HG02970 (cell line): Measurements from ENCODE around the gene MYO5C.

Source experiments
- ATAC-seq: cut with Tn5 transposase; IDR thresholded peaks from one replicate; pipeline ENCODE4 v1.9.1; 2021; ENCODE audit warnings: mild to moderate bottlenecking, moderate library complexity, moderate number of reproducible peaks; ENCODE audit not compliant: unreplicated experiment, low FRiP score

The MYO5C gene, protein sequence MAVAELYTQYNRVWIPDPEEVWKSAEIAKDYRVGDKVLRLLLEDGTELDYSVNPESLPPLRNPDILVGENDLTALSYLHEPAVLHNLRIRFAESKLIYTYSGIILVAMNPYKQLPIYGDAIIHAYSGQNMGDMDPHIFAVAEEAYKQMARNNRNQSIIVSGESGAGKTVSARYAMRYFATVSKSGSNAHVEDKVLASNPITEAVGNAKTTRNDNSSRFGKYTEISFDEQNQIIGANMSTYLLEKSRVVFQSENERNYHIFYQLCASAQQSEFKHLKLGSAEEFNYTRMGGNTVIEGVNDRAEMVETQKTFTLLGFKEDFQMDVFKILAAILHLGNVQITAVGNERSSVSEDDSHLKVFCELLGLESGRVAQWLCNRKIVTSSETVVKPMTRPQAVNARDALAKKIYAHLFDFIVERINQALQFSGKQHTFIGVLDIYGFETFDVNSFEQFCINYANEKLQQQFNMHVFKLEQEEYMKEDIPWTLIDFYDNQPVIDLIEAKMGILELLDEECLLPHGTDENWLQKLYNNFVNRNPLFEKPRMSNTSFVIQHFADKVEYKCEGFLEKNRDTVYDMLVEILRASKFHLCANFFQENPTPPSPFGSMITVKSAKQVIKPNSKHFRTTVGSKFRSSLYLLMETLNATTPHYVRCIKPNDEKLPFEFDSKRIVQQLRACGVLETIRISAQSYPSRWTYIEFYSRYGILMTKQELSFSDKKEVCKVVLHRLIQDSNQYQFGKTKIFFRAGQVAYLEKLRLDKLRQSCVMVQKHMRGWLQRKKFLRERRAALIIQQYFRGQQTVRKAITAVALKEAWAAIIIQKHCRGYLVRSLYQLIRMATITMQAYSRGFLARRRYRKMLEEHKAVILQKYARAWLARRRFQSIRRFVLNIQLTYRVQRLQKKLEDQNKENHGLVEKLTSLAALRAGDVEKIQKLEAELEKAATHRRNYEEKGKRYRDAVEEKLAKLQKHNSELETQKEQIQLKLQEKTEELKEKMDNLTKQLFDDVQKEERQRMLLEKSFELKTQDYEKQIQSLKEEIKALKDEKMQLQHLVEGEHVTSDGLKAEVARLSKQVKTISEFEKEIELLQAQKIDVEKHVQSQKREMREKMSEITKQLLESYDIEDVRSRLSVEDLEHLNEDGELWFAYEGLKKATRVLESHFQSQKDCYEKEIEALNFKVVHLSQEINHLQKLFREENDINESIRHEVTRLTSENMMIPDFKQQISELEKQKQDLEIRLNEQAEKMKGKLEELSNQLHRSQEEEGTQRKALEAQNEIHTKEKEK (N-terminal part only)

DNA sequence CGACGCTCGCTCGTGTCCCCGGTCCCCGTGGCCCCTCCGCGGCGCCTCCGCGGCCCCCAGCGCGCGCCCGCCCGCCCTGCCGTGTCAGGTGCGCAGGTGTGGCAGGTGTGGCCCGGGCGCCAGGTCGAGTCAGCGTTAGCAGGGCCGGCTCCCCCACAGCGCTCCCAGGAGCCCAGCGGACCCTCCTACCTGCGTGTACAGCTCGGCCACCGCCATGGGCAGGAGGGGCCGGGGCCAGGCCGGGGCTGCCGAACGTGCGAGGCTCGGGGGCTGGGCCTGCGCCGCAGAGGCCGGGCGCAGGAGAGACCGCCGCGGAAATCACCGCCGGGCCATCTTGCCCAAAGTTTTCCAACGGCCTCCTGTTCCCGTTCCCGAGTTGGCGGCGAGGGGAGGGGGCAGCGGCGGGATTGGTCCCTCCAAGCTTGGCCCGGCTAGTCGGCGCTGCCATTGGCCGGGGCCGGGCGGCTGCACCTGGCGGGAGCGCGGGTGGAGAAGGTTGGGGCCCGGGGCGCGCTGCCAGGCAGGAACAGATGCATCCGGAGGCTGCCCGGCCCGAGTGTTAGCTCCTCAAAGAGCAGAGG, at the start of gene MYO5C:
Gene MYO5C, minus strand, starts transcription at position 384 of the 581 bp plus-strand sequence. Its CDS starts 168 bp downstream, at position 216.
- ATAC-seq, result no peak

DNA sequence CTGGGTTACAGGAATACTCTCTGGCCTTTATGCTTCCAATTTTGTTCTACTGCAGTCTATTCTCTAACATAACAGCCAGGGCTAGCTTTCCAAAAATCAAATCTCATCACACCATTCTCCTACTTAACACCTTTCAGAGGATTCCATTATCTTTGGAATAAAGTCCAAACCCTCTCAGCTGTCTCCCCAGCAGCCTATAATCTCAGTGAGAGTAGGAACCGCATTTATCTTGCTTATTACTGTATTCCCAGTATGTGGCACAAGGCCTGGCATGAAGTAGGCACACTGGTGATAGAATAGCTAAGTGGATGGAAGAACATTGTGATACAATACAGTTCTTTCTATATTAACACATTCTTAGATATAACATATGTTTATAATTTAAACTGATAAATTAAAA, 49.0 kb upstream of the MYO5C start:
- ATAC-seq, result no peak

DNA sequence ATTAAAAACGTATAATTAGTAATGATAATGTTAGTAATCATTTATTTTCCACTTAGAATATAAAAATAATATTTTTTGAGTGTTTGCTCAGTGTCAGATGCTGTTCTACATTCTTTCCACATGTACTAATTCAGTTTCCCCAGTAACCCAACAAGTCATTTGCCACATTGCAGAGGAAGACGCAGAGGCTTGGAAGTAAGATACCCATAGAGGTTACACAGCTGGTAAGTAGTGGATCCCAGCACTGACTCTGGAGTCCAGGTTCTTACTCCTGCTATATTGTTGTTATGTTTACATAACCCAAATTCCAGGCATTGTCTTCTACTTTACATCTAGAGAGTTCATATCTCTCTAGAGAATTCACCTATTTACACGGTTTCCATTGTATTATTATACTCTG, 48.2 kb upstream of the MYO5C start:
- no peak for ATAC-seq

DNA sequence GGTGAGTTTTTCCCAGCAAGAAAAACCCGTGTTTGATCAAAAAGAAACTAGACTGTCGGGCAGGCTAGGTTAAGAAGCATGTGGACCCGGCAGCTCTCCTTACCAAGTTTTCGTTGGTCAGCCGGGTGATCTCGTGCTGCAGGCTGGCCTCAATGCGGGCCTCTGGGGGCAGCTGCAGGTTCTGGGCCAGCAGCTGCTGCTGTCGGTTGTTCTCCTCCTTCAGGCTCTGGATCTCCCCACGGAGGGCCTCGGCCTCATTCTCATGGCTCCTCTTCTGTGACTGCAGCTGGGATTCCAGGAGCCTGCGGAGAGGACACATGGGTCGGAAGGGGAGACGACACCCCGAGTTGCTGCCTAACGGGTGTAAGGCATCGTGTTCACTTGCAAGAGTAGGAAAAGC, 44.5 kb upstream of the MYO5C start:
- ATAC-seq, result no peak

DNA sequence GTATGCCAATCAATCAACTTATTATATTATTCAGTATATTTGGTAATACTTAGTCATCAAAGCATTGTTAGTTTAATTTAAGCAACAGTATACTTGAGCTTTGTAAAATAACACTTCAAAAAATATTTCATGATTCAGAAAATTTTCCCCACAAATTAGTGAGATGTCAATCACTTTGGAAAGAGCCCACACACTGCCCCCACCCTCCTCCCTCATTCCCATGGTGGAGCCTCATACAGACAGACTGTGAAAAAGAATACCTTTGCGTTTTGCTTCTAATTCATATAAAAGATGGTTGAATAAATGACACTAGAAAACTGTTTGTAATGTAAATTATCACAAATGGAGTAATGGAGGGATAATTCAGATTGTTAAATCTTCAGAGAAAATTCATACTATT, 43.3 kb upstream of the MYO5C start:
- ATAC-seq, result no peak

DNA sequence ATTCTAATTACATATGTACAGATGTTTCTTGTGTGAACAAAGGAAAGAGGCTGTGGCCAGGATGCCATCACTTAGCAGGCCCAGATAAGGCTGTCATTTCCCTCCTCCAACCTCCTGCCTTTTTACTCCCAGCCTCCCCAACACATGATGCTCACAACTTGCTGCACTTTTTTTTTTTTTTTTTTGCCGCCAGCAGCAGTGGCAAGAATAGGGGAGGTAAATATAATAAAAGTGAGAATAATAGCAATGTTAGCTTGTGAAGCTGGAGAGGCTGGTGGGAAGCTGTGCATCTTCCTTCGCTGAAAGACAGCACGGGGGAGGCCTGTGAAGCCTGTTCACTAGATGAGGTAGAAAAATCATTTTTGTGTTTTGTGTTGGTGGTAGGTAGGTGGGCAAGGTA, 42.5 kb upstream of the MYO5C start:
- no peak for ATAC-seq

DNA sequence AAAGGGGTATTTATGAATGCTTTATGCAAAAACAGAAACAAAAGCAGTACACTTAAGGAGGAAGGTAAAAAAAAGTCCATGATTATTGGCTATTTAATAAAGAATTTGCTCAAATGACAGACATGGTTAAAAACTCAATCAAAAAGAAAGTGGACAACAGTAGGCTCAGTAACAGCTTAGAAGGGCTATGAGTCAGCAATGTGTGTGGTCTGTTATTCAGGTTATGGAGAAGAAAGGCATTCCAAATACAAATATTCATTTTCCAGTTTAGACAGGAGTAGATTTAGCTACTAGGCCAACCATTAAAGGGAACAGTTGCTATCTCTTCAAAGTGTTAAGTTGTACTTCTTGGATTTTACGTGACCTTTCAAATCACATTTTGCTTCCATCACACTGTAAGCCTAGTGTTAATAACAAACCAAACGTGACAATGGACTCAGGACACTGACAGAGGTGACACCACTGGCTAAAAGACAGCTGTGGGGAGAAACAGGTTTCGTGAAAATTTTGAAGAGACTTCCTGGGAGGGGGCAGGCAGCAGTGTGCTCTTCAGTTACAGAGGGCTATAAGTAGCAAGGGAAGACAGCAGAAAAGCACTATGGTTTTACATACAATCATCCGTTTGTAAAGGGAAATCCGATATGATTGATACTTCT, 41.7 kb upstream of the MYO5C start:
- no peak for ATAC-seq

DNA sequence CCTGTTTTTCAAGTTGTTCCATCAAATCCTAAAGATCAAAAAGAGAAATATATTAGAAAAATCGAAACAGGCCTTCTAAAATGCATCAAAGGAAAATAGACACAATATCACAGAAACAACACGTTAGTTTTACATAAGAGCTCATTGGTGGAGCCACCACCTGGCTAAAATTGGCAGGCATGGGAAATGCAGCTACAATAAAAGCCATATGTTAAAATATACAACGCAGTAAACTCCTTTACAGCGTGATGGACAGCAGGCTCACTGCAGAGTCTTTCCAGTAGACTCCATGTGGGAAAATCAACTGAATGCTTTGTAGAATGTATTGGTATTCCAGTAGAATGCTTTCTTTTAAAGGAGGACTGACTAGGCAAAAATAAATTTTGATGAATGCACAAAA, 40.9 kb upstream of the MYO5C start:
- ATAC-seq, result no peak

DNA sequence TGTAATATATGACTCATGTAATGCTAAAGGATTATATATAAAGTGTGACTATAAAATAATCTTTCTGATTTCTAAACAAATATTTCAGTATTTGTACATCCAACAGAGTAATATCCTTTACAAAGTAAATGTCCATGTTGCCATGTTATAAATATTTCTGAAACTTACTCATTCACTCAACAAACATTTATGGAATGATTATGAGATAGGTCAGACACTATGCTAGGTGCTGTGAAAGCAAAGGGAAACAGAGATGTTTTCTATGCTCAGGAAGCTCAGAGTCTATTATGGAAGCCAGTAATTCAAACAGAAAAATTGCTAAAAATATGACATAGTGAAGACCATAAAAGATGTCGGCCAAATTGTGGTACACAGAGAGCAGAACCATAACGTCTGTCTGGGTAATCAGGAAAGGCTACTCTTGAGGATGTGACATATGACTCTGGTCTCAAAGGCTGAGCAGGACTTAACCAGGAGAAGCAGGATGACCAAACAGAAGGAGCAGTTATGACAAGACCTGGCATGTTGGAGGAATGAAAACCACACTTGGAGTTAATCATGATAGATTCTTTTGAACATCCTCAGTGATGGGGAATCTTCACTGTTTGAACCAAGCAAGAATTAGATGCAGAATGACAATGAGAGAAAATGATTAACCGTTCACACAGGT, 39.0 kb upstream of the MYO5C start:
- ATAC-seq, result no peak

DNA sequence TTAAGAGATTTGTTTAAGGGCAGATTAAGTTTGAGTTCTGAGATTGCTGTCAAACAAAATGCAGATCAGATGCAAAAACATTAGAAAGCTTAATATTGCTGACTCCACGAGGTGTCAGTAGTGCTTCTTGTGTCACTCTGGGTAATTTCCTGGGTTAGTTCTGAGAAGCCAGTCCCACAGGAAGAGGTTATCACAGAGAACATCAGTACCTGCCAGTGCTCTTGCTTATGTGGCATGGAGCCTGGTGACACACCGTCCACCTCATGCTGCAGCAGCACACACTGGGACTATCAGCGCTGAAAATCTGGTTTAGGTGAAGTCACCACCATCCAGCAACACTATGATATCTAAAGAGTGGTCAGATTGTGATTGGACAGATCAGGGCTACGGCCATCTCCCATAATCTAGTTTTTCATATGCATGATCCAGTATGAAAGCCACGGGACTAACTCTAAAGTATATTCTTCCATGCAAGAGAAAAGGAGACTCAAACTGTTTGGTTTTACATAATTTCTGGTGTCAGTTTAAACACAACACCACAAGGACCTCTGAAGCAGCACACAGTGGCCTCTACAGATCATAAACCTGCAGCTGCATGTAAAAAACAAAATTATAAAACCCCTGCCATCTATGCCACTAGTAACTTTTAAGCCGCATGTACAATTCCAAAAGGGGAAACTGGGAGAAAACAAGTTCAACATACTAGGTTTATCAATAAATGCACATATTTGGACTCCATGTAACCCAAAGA, 36.1 kb upstream of the MYO5C start:
- peak; percentile 53 for ATAC-seq

DNA sequence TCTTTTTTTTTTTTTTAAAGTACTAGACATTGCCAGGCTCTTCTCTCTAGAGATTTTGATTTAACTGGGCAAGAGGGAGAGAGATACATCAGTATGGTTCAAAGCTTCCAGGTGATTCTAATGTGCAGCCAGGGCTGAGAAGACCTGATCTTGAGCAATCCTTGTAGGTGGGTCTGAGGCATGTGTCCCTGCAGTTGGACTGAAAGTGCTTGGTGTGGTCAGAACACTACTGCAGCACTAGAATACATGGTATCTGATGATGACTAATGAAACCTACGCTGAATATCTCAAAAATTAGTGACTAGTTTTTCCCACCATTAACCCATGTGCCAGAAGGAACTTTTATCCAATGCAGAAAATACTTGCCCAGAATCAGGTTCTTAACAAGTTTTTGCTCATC, 34.4 kb upstream of the MYO5C start:
- ATAC-seq, result no peak

DNA sequence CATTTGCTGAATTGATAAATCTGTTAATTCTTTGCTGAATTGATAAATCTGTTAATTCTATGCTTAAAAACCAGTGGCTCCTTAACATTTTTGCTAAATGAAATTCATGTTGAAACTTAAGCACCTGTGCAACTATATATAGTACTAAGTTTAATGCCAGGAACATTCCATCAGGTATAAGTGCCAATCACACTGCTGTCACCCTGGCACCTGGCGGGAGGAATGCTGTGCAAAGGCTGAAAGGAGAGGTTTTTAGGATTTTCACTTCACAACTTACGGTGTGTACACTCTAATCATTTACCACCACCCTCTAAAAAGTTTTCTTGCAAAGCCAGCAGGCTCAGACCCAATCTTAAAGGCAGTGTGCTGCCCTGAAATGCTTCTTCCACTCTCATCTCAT, 33.5 kb upstream of the MYO5C start:
- ATAC-seq, result no peak

DNA sequence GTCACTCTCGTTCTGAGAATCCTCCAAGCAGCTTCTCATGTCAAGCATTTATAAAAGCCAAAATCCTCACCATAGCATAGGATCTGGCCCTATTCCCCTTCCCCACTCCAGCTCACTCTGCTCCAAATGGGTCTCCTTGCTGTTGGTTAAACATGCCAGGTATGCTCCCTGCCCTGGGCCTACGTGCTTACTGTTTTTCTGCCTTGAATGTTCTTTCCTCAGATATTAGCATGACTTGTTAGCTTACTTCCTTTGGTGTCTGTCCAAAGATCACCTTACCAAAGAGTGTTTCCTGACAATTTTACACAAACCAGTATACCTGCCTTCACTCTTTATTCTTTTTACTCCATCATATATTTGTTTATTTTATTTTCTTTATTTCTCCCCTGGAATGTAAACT, 33.1 kb upstream of the MYO5C start:
- no peak for ATAC-seq

DNA sequence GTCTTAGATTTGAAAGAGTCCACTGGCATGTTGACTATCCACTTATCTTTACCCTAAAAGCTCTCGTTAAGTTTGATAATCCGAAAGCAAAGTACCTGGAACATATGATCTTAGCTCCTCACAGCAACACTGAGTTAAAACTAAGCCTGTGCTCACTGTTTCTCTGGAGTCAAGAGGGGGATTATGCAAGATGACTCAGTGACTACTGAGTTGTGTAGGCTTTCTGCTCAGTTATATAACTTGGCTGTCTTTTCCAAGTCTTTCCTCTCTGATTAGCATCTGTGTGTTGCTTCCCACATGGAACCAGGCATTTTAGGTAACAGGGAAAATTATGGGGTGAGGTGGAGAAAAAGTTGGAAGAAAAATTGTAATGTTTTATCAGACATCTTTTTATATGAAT, 31.2 kb upstream of the MYO5C start:
- no peak for ATAC-seq

DNA sequence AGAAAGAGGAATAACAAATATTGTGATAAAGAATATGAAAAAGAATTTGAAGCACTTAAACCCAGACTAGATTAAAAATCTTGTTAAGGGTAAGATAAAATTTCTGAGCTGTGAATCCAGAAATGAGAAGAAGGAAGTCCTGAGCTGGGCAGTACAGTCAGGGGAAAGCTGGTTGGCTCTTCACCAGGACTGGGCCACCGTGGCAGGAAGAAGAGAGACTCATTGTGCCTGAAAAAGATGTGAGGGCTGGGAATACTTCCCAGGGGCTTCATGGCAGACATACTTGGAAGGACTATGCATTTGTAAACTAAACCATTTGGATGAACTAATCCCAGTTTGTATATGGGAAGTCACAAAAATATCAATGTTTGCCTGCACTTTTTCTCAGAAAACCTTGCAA, 28.5 kb upstream of the MYO5C start:
- no peak for ATAC-seq

DNA sequence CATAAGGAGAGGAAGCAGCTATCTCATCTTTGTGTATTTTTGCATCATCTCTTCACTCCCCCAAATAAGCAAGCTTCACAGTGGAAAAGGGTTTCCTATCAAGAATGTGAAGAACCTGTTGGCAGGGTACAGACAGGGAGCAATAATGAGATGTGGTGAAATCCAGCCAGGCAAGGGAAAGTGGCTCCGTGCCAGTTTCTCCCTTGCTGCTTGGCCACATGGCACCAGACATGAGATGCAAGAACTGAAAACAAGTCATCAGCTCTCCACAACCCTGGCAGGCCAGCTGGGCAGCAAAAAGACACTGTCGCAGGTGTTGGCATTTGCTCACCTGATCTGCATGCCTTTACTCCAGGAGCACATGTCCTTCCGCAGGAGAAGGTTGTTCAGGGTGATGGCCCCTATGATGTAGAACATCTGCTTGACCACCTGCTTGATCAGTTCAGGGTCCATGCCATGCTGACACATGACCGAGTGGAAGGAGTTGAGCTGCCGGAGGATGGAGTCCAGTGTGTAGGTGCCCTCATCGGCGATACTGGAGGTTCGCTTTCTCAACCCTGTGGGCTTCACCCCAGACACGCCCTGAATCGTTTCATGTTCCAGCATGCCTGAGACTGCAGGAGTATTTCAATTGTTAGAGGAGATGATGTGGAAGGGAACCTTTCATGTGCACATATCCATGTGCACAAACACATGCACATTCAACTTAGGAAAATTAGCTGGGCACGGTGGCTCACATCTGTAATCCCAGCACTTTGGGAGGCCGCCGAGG, 23.3 kb upstream of the MYO5C start:
- no peak for ATAC-seq

DNA sequence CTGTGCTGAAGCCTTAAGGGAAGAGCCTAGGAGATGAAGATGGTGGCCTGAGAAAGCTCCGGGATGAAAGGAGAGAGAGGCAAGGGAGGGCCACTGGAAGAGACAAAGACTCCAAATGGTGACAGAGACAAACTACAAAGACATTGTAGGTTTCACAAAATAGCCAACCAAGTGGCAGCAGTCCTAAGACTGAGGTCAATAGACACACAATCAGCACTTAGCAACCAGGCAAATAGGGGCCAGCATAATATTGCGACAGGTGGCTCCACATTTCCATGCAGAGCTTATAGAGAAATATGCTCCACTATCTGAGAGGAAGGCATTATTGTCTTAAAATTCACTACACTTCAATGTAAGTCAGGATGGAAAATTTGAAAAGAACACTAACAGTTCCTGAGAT, 22.1 kb upstream of the MYO5C start:
- no peak for ATAC-seq

DNA sequence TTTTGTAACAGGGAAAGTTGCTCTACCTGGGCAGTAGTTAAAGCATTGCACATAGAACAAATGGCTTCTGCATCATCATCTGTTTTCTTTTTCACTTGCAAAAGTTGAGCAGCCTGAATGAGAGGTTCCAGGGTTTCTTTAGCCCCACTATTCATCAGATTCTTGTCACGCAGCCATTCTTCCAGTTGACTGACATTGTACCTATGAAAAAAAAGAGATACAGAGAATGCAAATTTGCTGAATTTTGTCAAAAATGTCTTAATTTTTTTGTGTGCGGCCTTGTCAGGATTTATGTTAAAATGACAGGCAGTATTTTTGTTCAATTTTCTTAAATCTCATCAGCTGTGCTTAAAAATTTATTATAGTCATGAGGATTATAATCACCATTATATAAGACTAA, 21.4 kb upstream of the MYO5C start:
- no peak for ATAC-seq
